Uterus (tissue), 2 donors: Measurements from ENCODE around the gene EFNA4.

ENCODE experiments used
- POLR2A ChIP-seq, 2 donors: fragments of 450-650 bp; IDR thresholded peaks; one replicate each; pipeline ENCODE4 v1.6.1; 2016; ENCODE audit warnings: antibody characterized with exemption in 2 of 2, mild to moderate bottlenecking in 1 of 2, moderate library complexity in 1 of 2
- TF ChIP-seq, protein P1 (sequence below), 4 experiments: fragments of 200-600 bp in 2 of 4; fragments of 450-650 bp in 2 of 4; sonication (generic) in 2 of 4; IDR thresholded peaks; one replicate each; pipeline ENCODE4 v1.5.1; 2016 to 2019; ENCODE audit warnings: antibody characterized with exemption in 4 of 4, mild to moderate bottlenecking in 2 of 4, moderate library complexity in 1 of 4

- no peak for TF ChIP-seq POLR2A (IDR thresholded peaks at IDR 0.05)
- TF ChIP-seq, protein P1, sequence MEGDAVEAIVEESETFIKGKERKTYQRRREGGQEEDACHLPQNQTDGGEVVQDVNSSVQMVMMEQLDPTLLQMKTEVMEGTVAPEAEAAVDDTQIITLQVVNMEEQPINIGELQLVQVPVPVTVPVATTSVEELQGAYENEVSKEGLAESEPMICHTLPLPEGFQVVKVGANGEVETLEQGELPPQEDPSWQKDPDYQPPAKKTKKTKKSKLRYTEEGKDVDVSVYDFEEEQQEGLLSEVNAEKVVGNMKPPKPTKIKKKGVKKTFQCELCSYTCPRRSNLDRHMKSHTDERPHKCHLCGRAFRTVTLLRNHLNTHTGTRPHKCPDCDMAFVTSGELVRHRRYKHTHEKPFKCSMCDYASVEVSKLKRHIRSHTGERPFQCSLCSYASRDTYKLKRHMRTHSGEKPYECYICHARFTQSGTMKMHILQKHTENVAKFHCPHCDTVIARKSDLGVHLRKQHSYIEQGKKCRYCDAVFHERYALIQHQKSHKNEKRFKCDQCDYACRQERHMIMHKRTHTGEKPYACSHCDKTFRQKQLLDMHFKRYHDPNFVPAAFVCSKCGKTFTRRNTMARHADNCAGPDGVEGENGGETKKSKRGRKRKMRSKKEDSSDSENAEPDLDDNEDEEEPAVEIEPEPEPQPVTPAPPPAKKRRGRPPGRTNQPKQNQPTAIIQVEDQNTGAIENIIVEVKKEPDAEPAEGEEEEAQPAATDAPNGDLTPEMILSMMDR (IDR thresholded peaks at IDR 0.05) = peak in 3 of 4 experiments; percentile 52 to 55 (median 55)
Observed at GRCh38 chr1:155093911-155094621, 30.5 kb downstream of the EFNA4 start.
